Measurements from ENCODE around the gene ECHS1.

DNA sequence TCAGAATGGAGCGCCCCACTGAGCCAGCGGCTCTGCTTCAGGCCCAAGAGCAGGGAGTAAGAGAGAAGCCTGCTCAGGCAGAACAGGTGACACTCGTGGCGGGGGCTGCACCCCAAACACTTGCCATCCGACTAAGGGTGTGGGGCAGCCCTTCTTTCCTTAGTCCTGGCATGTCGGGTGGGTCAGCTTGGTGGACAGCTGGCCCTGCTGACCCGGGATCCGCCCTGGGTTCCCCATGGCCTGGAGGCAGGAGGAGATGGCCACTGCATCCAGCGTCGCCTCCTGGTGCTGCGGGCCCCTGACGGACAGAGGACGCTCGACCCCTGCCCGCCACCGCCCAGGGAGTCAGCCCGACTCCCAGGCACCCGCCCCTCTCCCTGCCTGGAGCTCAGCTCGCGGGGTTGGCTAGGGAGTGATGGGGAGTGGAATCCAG, 4.7 kb upstream of the ECHS1 start:
- TF ChIP-seq, protein P1, sequence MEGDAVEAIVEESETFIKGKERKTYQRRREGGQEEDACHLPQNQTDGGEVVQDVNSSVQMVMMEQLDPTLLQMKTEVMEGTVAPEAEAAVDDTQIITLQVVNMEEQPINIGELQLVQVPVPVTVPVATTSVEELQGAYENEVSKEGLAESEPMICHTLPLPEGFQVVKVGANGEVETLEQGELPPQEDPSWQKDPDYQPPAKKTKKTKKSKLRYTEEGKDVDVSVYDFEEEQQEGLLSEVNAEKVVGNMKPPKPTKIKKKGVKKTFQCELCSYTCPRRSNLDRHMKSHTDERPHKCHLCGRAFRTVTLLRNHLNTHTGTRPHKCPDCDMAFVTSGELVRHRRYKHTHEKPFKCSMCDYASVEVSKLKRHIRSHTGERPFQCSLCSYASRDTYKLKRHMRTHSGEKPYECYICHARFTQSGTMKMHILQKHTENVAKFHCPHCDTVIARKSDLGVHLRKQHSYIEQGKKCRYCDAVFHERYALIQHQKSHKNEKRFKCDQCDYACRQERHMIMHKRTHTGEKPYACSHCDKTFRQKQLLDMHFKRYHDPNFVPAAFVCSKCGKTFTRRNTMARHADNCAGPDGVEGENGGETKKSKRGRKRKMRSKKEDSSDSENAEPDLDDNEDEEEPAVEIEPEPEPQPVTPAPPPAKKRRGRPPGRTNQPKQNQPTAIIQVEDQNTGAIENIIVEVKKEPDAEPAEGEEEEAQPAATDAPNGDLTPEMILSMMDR (tag by site-specific recombination; IDR thresholded peaks at IDR 0.05), result no peak
- TF ChIP-seq ZNF266 (tag by site-specific recombination; IDR thresholded peaks at IDR 0.05; ENCODE audit: low read depth) (no peak), ZNF23 (tag by site-specific recombination; IDR thresholded peaks at IDR 0.05; ENCODE audit: borderline replicate concordance) (no peak), ZBTB21 (tag by site-specific recombination; IDR thresholded peaks at IDR 0.05) (no peak), ZNF610 (tag by site-specific recombination; IDR thresholded peaks at IDR 0.05; ENCODE audit: borderline replicate concordance) (no peak), ZNF174 (tag by site-specific recombination; IDR thresholded peaks at IDR 0.05) (no peak), RBAK (tag by site-specific recombination; IDR thresholded peaks at IDR 0.05) (no peak)
- TF ChIP-seq, protein P2, sequence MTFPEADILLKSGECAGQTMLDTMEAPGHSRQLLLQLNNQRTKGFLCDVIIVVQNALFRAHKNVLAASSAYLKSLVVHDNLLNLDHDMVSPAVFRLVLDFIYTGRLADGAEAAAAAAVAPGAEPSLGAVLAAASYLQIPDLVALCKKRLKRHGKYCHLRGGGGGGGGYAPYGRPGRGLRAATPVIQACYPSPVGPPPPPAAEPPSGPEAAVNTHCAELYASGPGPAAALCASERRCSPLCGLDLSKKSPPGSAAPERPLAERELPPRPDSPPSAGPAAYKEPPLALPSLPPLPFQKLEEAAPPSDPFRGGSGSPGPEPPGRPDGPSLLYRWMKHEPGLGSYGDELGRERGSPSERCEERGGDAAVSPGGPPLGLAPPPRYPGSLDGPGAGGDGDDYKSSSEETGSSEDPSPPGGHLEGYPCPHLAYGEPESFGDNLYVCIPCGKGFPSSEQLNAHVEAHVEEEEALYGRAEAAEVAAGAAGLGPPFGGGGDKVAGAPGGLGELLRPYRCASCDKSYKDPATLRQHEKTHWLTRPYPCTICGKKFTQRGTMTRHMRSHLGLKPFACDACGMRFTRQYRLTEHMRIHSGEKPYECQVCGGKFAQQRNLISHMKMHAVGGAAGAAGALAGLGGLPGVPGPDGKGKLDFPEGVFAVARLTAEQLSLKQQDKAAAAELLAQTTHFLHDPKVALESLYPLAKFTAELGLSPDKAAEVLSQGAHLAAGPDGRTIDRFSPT (tag by site-specific recombination; IDR thresholded peaks at IDR 0.05), result no peak
- TF ChIP-seq, protein P3, sequence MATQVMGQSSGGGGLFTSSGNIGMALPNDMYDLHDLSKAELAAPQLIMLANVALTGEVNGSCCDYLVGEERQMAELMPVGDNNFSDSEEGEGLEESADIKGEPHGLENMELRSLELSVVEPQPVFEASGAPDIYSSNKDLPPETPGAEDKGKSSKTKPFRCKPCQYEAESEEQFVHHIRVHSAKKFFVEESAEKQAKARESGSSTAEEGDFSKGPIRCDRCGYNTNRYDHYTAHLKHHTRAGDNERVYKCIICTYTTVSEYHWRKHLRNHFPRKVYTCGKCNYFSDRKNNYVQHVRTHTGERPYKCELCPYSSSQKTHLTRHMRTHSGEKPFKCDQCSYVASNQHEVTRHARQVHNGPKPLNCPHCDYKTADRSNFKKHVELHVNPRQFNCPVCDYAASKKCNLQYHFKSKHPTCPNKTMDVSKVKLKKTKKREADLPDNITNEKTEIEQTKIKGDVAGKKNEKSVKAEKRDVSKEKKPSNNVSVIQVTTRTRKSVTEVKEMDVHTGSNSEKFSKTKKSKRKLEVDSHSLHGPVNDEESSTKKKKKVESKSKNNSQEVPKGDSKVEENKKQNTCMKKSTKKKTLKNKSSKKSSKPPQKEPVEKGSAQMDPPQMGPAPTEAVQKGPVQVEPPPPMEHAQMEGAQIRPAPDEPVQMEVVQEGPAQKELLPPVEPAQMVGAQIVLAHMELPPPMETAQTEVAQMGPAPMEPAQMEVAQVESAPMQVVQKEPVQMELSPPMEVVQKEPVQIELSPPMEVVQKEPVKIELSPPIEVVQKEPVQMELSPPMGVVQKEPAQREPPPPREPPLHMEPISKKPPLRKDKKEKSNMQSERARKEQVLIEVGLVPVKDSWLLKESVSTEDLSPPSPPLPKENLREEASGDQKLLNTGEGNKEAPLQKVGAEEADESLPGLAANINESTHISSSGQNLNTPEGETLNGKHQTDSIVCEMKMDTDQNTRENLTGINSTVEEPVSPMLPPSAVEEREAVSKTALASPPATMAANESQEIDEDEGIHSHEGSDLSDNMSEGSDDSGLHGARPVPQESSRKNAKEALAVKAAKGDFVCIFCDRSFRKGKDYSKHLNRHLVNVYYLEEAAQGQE (tag by site-specific recombination; IDR thresholded peaks at IDR 0.05), result no peak
- TF ChIP-seq, protein P4, sequence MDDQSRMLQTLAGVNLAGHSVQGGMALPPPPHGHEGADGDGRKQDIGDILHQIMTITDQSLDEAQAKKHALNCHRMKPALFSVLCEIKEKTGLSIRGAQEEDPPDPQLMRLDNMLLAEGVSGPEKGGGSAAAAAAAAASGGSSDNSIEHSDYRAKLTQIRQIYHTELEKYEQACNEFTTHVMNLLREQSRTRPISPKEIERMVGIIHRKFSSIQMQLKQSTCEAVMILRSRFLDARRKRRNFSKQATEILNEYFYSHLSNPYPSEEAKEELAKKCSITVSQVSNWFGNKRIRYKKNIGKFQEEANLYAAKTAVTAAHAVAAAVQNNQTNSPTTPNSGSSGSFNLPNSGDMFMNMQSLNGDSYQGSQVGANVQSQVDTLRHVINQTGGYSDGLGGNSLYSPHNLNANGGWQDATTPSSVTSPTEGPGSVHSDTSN (CRISPR knock-in tag; IDR thresholded peaks at IDR 0.05), result no peak
- TF ChIP-seq, protein P5, sequence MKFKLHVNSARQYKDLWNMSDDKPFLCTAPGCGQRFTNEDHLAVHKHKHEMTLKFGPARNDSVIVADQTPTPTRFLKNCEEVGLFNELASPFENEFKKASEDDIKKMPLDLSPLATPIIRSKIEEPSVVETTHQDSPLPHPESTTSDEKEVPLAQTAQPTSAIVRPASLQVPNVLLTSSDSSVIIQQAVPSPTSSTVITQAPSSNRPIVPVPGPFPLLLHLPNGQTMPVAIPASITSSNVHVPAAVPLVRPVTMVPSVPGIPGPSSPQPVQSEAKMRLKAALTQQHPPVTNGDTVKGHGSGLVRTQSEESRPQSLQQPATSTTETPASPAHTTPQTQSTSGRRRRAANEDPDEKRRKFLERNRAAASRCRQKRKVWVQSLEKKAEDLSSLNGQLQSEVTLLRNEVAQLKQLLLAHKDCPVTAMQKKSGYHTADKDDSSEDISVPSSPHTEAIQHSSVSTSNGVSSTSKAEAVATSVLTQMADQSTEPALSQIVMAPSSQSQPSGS (tag by site-specific recombination; IDR thresholded peaks at IDR 0.05; ENCODE audit: low read depth), result no peak
- TF ChIP-seq, protein P6, sequence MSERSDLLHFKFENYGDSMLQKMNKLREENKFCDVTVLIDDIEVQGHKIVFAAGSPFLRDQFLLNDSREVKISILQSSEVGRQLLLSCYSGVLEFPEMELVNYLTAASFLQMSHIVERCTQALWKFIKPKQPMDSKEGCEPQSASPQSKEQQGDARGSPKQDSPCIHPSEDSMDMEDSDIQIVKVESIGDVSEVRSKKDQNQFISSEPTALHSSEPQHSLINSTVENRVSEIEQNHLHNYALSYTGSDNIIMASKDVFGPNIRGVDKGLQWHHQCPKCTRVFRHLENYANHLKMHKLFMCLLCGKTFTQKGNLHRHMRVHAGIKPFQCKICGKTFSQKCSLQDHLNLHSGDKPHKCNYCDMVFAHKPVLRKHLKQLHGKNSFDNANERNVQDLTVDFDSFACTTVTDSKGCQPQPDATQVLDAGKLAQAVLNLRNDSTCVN (tag by site-specific recombination; optimal IDR thresholded peaks at IDR 0.05), result no peak
